ENCODE data around the gene TRAT1.
"Not testable (repeated sequence)": the region's sequence is repeated elsewhere in the genome, so short reads cannot be mapped to it uniquely, and the experiment has no call there.

Gene TRAT1, protein sequence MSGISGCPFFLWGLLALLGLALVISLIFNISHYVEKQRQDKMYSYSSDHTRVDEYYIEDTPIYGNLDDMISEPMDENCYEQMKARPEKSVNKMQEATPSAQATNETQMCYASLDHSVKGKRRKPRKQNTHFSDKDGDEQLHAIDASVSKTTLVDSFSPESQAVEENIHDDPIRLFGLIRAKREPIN

DNA sequence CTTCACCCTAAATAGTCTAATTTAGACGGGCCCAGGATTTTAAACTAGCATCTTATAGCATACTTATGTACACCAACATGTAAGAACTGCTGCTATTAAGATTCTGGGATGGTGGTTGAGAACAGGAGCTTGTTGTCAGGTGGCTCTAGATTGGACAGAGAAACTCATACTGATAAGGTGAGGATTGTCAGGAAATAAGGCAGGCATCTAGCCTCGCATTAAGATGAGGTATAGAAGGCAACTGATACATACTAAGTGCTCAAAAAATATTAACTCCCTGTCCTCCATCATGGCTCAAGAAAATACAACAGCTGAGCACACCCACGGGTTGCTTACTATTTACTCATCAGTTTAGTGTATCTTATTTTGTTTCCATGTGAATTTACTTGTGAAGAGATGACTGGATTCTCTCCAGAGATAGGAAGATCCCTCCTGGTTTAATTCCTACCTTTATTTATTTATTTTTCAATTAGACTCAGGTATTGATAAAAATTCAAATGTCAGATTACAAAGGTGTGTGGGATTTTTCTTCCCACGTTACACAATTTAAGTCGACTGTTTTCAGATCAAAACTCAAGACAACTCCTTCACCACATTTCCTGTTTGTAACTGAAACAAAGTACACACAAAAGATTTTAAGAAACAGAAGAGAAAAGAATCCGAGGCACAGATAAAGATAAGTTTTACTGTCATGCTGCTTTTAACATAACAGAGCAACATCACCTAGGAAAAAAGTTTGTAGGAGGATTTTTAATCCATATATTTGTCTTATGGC, at the start of gene TRAT1:
Gene TRAT1, plus strand, starts transcription at position 664 of the 775 bp plus-strand sequence. CDS start 142 bp downstream, outside the sequence.
- no peak for DNase-seq (ENCODE audit: low spot score)

DNA sequence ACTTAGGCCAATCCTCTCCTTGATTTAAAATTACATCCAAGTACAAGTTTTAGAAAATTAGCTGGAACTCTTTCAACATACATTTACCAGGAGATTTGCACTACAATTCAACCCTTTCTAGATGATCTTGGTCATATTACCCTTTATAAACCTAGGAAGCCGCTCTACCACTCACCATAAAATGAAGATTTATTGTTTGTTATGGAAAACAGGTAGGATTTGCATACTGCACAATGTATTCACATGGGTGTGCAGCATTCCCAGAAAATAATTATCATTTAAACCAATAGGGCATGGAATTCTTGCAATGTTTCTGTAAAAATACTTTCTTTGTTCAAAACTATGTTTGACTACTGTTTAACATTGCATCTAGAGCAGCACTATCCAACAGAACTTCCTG, 46.9 kb upstream of the TRAT1 start:
- no peak for DNase-seq (ENCODE audit: low spot score)

DNA sequence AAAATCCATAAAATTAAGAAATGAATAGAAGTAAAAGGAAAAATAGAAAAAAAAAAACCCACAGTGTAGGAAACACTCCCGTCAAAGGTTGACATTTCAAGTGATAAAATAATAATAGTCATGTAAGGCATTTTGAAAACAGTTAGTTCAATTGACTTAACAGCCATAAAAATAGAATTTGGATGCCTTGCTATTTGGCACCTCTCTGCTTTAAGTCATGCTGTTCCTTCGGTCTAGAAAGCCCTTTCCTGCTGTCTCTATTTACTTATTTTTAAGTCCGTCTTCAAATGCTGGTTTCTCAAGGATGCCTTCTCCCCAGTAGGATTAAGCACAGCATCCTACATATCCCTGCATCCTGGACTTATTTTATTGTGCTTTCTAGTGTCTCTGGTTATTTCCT, 43.1 kb upstream of the TRAT1 start:
- DNase-seq (ENCODE audit: low spot score), result no peak

DNA sequence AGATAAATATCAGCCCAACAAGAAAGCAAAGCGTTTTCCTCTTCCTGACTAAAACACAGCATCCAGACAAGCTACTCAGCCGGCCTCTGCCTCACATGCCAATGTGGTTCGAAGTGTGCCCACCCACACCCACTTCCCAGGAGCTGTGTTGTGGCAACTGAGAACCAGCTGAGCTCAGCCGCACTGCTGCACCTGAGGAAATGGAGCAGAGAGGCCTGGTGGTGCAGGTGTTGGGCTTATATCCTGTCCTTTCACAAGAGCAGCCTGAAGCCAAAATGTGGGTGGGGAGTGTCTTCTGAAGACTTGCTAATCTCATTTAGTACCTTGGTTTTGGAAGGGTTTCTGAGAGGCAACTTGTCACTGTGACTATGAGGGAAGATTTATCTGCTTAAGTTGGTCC, 42.4 kb upstream of the TRAT1 start:
- no peak for DNase-seq (ENCODE audit: low spot score)

DNA sequence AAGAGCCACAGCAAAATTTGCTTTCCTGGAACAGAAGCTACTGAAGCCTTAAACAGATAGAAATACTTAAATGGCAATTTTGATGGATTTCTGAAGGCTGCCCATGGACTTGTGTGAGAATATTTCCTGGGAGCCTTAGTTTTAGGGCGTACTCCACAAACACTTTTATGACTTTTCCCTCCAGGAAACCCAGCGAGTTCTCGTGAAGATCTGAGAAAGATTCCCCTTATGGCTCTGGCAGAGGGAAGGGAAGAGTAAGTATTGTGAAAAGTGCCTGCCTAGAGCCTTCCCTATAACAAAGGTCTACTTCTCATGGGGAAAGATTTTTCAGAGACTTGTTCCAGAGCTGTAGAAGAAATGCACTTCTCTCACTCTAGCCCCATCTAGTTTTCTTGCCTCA, 31.1 kb upstream of the TRAT1 start:
- DNase-seq (ENCODE audit: low spot score), result no peak

DNA sequence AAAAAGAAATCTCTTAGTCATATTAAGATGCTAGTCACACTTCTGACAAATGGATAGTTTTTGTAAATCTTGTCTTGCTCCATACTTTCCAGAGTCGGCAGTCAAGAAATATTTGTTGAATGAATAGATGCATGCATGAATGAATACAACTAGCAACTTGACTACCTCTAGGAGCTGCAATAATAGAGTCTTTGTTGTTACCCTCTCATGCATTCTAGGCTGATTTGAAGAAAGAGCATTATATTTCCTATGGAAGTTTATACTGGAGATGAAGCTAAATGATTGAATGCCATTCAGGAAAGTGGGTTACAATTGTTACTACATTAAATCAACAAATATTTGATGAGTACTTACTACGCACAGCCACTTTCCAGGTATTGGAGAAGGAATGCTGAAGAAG, 18.1 kb upstream of the TRAT1 start:
- no peak for DNase-seq (ENCODE audit: low spot score)

DNA sequence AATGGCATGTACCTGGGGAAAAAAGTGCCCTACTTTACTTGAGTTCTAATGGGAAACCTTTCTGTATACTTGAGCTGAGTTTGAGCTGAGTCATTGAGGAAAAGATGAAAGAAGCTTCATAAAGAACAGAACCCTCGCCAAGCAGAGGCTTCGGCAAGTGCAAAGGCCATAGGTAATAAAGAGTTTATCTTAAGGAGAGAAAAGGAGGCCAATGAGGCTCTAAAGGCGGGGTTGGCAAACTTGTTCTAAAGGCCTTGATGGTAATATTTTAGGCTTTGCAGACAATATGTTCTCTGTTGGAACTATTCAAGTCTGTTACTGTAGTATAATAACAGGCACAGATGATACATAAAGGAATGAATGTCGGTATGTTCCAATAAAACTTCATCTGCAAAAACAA, 17.6 kb upstream of the TRAT1 start:
- DNase-seq (ENCODE audit: low spot score), result no peak

DNA sequence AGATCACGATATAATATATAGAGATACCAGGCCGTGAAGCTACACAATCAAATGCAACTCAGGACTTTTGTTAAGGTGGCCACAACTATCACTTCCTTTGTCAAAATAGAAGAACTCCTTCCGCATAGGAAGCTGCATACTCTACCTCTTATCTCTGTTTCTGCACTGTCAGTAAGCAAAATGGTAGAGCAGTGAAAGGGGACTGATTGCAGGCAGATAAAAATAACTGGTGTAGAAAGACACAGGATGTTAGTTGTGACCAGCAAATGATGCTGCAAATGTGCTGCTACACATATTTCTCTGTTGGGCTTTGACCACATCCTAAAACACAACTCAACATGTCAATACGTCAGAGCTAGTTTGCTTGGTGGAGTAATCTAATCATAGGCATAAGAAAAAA, 16.3 kb upstream of the TRAT1 start:
- no peak for DNase-seq (ENCODE audit: low spot score)

DNA sequence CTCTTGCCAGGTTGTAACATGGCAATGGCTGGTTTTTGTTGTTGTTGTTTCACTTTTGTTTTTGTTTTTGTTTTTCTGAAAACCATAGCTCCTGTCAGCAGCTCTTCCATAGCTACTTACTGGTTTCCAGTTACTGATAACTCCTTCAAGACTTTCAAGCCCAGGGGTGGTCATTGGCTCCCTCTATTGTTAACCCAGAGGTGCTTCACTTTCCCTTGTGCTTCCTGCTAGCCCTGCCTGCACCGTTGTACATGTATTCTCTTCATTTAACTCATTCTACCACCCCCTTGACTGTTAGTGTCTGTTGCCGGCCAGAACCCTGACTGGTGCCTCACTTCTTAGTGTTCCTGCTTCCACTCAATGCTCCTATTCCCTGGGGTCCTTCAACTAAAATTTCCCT, 4.2 kb upstream of the TRAT1 start:
- no peak for DNase-seq (ENCODE audit: low spot score)

DNA sequence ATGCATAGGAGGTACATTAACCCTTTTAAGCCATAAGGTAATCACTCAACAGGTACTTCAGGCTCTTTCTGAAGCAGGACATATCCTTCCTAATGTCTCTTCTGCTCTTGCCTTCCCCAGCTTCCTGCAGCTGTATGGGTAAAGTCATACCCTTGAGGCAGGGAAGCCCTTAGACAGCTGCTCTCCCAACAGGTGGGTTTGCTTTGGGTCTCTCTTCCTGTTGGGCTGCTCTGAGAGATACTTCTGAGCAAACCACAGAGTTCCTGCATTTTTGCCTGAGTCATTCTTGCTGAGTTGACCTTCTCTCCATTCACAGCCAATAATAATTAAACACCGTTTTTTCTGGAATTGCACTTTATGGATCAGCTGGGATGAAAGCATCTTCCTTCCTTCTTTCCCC, 2.0 kb upstream of the TRAT1 start:
- no peak for DNase-seq (ENCODE audit: low spot score)

DNA sequence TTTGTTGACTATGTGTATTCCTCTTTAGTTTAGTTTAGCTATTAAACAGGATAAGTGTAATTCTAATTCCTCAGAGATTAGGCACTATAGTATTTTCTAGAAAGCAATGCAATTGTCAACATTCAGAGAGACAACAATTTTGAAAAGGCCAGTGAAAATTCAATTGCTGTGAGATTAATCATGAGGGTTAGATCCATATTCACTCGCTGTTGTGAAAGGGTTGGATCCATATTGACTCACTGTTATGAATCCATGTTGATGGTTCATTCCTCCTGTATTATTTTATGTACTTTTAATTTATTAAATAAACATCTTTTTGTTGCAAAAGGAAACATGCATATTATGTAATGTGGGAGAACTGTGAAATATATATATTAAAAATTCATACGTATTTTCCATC, 641 bp downstream of the TRAT1 start:
- no peak for DNase-seq (ENCODE audit: low spot score)

DNA sequence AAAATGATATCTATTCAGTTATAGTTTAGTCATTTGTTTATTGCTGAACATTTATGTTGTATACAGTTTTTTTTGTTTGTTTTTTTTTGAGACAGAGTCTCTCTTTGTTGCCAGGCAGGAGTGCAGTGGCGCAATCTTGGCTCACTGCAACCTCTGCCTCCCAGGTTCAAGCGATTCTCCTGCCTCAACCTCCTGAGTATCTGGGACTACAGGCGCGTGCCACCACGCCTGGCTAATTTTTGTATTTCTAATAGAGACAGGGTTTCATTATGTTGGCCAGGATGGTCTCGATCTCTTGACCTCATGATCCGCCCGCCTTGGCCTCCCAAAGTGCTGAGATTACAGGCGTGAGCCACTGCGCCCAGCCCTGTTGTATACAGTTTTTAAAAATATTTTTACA, 1.2 kb downstream of the TRAT1 start:
- DNase-seq (ENCODE audit: low spot score), result not testable (repeated sequence)

DNA sequence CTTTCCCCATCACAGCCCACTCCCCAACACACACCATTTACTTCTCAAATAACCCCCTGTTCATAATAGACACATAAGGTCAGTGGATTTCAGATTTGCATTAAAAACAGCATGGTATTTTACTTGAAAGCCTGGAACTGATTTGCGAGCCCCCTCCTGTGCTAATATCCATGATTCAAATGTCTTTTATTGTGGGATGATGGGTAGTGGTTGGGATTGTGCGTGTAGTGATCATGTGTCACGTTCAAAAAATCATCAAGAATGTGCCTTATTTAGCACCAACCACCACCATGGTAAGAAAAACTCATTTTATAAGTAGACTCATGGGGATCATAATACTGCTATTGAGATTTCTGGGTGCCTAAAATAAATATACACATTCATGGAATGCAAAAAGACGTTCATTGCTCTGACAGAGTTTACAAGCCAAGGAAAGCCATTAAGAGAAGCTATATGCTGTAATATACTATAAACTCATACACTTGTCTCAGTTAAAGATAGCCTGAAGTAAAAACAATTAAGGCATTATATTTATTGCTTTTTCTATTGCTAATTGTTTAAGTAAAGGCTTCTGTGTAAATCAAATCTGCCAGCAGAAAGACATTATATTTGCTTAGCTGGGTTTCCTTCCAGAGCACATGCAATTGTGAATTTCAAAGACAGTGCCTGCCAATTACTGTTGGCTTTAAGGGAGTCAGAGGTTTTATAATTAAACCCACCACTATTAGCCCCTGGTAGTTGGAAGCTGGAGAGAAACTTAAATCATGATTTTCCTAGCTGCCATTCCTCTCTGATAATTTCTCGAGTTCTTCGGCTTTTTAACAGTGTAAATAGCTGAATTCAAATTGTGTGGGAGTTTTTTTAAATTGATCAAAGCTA, 4.0 kb downstream of the TRAT1 start:
- DNase-seq (ENCODE audit: low spot score), result no peak

DNA sequence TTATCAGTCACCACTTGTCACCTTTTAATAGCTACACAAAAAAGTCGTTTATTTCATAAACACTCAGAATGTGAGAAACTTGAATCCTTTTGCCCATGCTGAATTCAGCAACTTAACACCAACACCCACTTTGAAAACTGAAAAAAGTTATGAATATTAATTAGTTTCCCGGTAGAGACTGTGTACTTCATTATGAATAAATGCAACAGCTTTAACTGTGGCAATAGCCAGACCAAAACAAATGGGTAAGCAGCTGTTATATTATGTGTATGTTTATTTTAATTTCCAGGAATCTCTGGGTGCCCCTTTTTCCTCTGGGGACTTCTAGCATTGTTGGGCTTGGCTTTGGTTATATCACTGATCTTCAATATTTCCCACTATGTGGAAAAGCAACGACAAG, 7.8 kb downstream of the TRAT1 start:
- DNase-seq (ENCODE audit: low spot score), result no peak

DNA sequence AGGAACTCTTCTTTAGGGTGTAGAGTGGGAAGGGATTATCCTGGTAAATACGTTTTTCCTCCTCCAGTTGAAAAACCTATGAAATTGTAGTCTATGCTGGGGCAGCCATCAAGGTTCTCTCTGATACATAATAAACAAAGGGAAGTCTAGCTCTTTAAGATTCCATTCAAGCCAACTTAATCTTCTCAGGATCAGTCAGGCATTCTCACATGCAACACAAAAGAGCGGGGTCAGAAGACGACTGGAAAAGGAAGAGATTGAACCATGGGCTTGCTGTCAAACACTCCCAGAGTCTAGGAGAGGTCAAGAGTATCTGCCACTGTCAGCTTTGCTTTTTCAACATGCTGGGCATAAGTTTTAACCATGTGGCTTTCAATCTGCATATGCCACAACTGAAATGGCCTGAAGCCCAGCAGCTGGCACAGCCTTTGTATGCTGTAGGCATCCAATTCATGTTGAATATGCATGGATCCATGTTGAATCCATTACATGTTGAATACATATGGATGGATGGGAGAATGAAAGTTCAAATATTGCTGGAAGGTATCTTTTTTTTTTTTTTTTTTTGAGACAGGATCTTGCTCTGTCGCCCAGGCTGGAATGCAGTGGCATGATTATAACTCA, 8.5 kb downstream of the TRAT1 start:
- DNase-seq (ENCODE audit: low spot score), result no peak

DNA sequence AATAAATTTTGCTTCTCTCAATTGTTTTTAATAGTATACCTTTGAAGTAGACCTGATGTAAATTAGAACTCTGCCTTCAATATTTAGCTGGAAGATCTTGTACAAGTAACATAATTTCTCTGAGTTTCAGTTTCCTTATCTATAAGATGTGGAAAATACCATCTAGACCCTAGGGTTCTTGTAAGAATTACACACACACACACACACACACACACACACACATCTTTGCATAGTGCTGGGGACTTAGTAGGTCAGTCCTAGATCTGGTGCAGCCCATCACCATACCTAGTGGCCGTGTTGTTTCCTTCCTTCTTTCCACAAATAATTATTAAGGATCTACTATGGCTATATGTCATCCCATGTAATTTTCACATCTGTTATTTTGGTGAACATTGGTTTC, 11.0 kb downstream of the TRAT1 start:
- DNase-seq (ENCODE audit: low spot score), result no peak

DNA sequence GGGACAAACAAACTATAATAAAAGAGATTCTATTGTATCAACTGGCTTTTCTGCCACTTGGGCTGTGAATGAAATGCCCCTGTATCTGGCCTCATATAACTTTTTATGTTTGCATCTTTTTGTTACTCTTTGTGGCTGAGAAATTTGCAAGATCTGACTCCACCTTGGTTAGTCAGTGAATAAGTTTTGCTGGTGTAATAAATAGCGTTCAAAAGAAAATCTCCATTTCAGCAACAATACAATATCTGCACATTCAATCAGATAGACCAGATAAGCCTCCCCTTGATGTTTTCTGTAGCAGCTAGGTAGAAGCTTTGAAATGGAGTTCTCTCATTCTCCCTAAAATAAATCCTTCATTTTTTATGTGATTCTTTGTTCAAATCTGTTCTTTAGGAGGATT, 12.0 kb downstream of the TRAT1 start:
- DNase-seq (ENCODE audit: low spot score), result no peak

DNA sequence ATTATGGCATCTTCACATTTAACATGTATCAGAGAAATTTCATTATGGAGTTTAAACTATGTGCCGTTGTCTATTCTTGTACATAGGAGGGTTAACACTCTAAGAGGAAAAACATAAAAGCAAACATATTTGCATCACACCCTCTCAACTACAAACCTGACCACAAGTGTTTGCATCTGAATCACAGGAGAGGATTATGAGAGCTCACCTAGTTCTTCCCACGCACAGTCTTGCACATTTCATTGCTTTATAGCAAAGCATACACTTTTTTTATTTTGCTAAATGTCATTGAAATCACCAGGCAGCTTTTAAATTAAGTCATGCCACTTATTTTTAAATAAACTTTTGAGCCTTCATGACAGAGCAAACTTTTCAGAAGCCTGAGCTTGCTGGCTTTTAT, 12.5 kb downstream of the TRAT1 start:
- no peak for DNase-seq (ENCODE audit: low spot score)

DNA sequence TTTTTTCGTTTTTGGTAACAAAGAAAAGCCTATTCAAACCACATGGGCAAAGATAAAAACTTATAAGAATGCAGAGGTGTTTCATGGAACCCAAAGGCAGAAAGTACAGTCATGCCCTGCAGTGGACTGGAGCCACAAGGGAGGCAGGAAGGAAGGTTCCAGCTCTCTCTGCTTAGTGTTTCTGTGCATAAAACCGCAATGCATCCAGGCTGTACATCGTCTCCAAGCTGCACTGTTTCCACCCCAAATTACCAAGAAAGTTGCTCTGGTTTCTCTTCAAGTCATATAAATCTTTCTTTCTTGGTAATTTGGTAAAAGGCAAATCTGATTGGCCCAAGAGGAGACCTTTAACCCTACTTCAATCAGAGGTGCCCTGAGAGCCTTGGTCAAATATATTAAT, 15.8 kb downstream of the TRAT1 start:
- no peak for DNase-seq (ENCODE audit: low spot score)

DNA sequence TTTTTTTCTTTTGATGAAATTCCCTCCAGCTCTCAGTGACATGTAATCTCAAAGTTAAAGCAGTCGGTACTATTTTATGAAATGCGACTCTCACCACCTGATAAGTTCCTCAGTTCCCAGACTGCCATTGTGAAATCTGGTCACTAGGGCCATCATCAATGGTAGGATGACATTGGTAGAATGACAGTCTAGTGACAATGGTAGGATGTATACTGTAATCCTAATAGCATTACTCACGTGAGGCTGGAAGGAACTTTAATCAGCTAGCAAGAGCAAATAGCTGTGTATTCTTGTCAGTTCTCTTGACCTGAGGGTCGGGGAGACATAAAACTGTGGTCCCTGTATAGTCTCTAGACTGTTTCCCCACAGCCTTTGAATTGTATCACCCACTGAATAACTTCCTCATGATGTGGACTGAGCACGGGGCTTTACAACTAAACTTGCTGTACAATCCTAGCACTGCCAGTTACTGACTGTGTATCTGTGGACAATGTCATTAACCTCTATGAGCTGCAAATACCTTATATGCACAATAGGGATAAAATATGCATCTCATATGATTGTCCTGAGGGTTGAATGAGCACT, 23.2 kb downstream of the TRAT1 start:
- no peak for DNase-seq (ENCODE audit: low spot score)

DNA sequence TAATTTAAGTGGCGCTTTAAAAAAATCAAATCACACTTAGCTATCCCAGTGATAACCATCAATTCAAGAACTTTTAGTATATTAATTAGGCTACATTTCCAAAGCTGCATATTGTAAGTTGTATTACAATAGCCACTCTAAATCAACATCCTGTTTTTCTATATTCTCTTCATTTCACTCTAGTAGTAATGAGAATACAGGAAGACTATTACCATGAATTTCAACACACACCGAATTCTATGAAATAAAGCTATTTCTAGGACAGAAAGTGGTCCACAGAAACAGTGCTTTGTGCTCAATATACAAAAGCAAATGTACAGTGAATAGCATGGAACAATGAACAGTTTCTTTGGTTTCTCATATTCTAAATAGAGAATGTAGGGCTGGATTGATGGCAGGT, 24.6 kb downstream of the TRAT1 start:
- DNase-seq (ENCODE audit: low spot score), result no peak

DNA sequence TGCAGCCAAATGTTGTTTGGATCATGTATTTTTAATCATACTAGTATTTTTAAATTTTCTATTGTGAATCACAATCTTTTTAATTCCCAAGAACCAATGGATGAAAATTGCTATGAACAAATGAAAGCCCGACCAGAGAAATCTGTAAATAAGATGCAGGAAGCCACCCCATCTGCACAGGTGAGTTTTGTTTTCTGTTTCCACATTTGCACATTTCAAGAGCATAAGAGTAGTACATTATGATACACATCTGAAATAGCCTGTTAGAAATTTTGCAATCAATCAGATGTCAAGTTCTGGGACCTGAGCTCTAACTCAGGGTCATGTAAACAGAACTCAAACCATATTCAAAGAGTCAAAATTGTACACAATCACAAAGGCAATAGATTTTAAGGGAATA, 26.5 kb downstream of the TRAT1 start:
- no peak for DNase-seq (ENCODE audit: low spot score)
